ENCODE data around the gene CAPRIN1.

The CAPRIN1 gene

GRCh38 chr11:34051349-34052035 is at the start of gene CAPRIN1:
CAPRIN1 (plus strand) TSS chr11:34051731; CDS start chr11:34052421, 690 bp downstream.
- Histone ChIP-seq H3K4me3 (peak within 1 kb of the TSS; percentile 83 to 98 (median 96)), H3K9me3 (replicated peaks in 1 of 11) (no peaks in the 10 kb centered on the region; a peak in 1 of 22 replicates), H3K36me3 (peaks cover 20 to 39% (median 28%) of the 10 kb centered on the region in 11 experiments), H3K9ac (peak within 1 kb of the TSS; percentile 95 to 100 (median 99)), H3K27ac (peak within 1 kb of the TSS; percentile 95 to 100 (median 99)), H3K27me3 (no peaks in the 10 kb centered on the region), H3K4me2 (peak within 1 kb of the TSS; percentile 87 to 97 (median 91)), H3K4me1 (peaks cover 39 to 51% (median 46%) of the 10 kb centered on the region in 10 experiments), H4K20me1 (peaks cover 30 to 31% (median 31%) of the 10 kb centered on the region in 11 experiments)
- TF ChIP-seq Cebpa-rat (IDR thresholded peaks at IDR 0.05), result no peak

- Histone ChIP-seq H3K27ac (no peak overlapping the region), H3K9me3 (replicated peaks in 1 of 11) (no peaks in the 10 kb centered on the region)
These were observed 49.1 kb upstream of the CAPRIN1 start for GRCh38 chr11:34002420-34002819.

GRCh38 chr11:34004236-34004635 is 47.3 kb upstream of the CAPRIN1 start:
- Histone ChIP-seq H3K27ac (no peak overlapping the region), H3K4me2 (no peak overlapping the region), H3K4me1 (peaks cover 14 to 20% (median 18%) of the 10 kb centered on the region in 10 experiments), H3K36me3 (no peaks in the 10 kb centered on the region), H3K27me3 (no peaks in the 10 kb centered on the region), H3K9me3 (replicated peaks in 1 of 11) (no peaks in the 10 kb centered on the region), H4K20me1 (no peaks in the 10 kb centered on the region), H3K4me3 (no peak overlapping the region), H3K9ac (no peak overlapping the region)
- no peak for TF ChIP-seq Cebpa-rat (IDR thresholded peaks at IDR 0.05)

More at GRCh38 chr11:34002420-34002819, 49.1 kb upstream of the CAPRIN1 start:
- Histone ChIP-seq H3K9ac (no peak overlapping the region), H4K20me1 (no peaks in the 10 kb centered on the region), H3K4me2 (no peak overlapping the region), H3K36me3 (no peaks in the 10 kb centered on the region), H3K4me1 (peaks cover 7 to 12% (median 10%) of the 10 kb centered on the region in 10 experiments), H3K4me3 (no peak overlapping the region), H3K27me3 (no peaks in the 10 kb centered on the region)
- TF ChIP-seq Cebpa-rat (IDR thresholded peaks at IDR 0.05), result no peak

- Histone ChIP-seq H3K4me1 (peaks cover 14 to 20% (median 18%) of the 10 kb centered on the region in 10 experiments), H4K20me1 (no peaks in the 10 kb centered on the region), H3K36me3 (no peaks in the 10 kb centered on the region), H3K9ac (no peak overlapping the region), H3K4me2 (peak overlapping the region; percentile 38 to 85 (median 69)), H3K27ac (no peak overlapping the region), H3K27me3 (no peaks in the 10 kb centered on the region), H3K4me3 (0 out of 20 replicates have a peak overlapping the region, but pooled peaks of 2 of the 10 experiments have one; percentile 2 to 10), H3K9me3 (replicated peaks in 1 of 11) (no peaks in the 10 kb centered on the region)
- TF ChIP-seq Cebpa-rat (IDR thresholded peaks at IDR 0.05), result no peak
These were observed 44.7 kb upstream of the CAPRIN1 start for GRCh38 chr11:34006876-34007275.

GRCh38 chr11:34012734-34013133 is 38.8 kb upstream of the CAPRIN1 start:
- H3K9ac ChIP-seq, result no peak overlapping the region
- H3K4me2 ChIP-seq, result no peak overlapping the region
- TF ChIP-seq Cebpa-rat (IDR thresholded peaks at IDR 0.05), result no peak
- H3K27me3 ChIP-seq, result no peaks in the 10 kb centered on the region
- H4K20me1 ChIP-seq, result no peaks in the 10 kb centered on the region
- H3K27ac ChIP-seq, result no peak overlapping the region
- peaks cover 4 to 11% (median 5%) of the 10 kb centered on the region in 10 experiments for H3K4me1 ChIP-seq
- no peaks in the 10 kb centered on the region for H3K9me3 ChIP-seq (replicated peaks in 1 of 11)
- no peaks in the 10 kb centered on the region for H3K36me3 ChIP-seq
- H3K4me3 ChIP-seq, result no peak overlapping the region

GRCh38 chr11:34013898-34014571 is 37.5 kb upstream of the CAPRIN1 start:
- no peaks in the 10 kb centered on the region for H3K36me3 ChIP-seq
- H3K9ac ChIP-seq, result no peak overlapping the region
- no peak overlapping the region for H3K4me2 ChIP-seq
- no peaks in the 10 kb centered on the region for H3K9me3 ChIP-seq (replicated peaks in 1 of 11)
- no peak for TF ChIP-seq Cebpa-rat (IDR thresholded peaks at IDR 0.05)
- H3K27ac ChIP-seq, result no peak overlapping the region
- H3K4me3 ChIP-seq, result no peak overlapping the region
- no peaks in the 10 kb centered on the region for H4K20me1 ChIP-seq
- H3K27me3 ChIP-seq, result no peaks in the 10 kb centered on the region
- H3K4me1 ChIP-seq, result peaks cover 0 to 6% (median 0%) of the 10 kb centered on the region in 10 experiments; a peak in 3 of 20 replicates

GRCh38 chr11:34021977-34022735 is 29.4 kb upstream of the CAPRIN1 start:
- Histone ChIP-seq H3K4me3 (no peak overlapping the region), H3K36me3 (no peaks in the 10 kb centered on the region)
- no peak for TF ChIP-seq Cebpa-rat (IDR thresholded peaks at IDR 0.05)

GRCh38 chr11:34026432-34026831 is 25.1 kb upstream of the CAPRIN1 start:
- no peak for TF ChIP-seq Cebpa-rat (IDR thresholded peaks at IDR 0.05)
- Histone ChIP-seq H3K27me3 (no peaks in the 10 kb centered on the region), H4K20me1 (no peaks in the 10 kb centered on the region), H3K27ac (no peak overlapping the region), H3K4me1 (no peaks in the 10 kb centered on the region), H3K36me3 (no peaks in the 10 kb centered on the region), H3K4me2 (no peak overlapping the region), H3K9me3 (replicated peaks in 1 of 11) (peaks cover 10 to 14% (median 12%) of the 10 kb centered on the region in 11 experiments; a peak in 21 of 22 replicates), H3K9ac (no peak overlapping the region), H3K4me3 (no peak overlapping the region)

More at GRCh38 chr11:34021977-34022735, 29.4 kb upstream of the CAPRIN1 start:
- Histone ChIP-seq H3K4me1 (peaks cover 0 to 5% (median 0%) of the 10 kb centered on the region in 10 experiments; a peak in 3 of 20 replicates), H3K27ac (no peak overlapping the region), H3K9me3 (replicated peaks in 1 of 11) (peaks cover 10 to 14% (median 12%) of the 10 kb centered on the region in 11 experiments; a peak in 21 of 22 replicates), H4K20me1 (no peaks in the 10 kb centered on the region), H3K27me3 (no peaks in the 10 kb centered on the region), H3K9ac (no peak overlapping the region), H3K4me2 (no peak overlapping the region)

Measured in BLaER1 treated with 17β-estradiol and CSF1 and Interleukin-3, amounts not matched to agents 10 nM and 100 nM (cell line).